HG03280 (cell line): Measurements from ENCODE around the gene RBM4B.
"Not testable (repeated sequence)": the region's sequence is repeated elsewhere in the genome, so short reads cannot be mapped to it uniquely, and the experiment has no call there.

Source experiments
- ATAC-seq: cut with Tn5 transposase; IDR thresholded peaks from one replicate; pipeline ENCODE4 v1.9.1; 2021; ENCODE audit warnings: mild to moderate bottlenecking, moderate library complexity; ENCODE audit not compliant: unreplicated experiment

RBM4B gene

DNA sequence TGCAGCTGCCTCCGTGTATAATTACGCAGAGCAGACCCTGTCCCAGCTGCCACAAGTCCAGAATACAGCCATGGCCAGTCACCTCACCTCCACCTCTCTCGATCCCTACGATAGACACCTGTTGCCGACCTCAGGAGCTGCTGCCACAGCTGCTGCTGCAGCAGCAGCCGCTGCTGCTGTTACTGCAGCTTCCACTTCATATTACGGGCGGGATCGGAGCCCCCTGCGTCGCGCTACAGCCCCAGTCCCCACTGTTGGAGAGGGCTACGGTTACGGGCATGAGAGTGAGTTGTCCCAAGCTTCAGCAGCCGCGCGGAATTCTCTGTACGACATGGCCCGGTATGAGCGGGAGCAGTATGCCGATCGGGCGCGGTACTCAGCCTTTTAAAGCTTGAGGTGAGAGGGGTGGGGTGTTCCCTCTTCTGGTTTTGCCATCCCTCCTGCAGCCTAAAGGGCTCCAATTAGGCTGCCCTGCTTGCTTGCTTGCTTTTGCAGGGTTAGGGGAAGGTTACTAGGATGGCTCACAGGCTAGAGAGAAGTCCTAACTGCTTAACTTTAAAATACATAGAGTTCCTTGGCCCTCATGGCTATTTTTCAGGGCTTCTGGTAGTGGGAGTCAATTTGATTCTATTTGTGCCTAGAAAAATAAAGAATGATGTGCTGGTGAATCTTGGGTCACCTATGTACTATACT lies 33.8 kb downstream of the RBM4B start:
- no peak for ATAC-seq

- no peak for ATAC-seq
Measured at GRCh38 chr11:66641834-66642233, 35.9 kb downstream of the RBM4B start.

DNA sequence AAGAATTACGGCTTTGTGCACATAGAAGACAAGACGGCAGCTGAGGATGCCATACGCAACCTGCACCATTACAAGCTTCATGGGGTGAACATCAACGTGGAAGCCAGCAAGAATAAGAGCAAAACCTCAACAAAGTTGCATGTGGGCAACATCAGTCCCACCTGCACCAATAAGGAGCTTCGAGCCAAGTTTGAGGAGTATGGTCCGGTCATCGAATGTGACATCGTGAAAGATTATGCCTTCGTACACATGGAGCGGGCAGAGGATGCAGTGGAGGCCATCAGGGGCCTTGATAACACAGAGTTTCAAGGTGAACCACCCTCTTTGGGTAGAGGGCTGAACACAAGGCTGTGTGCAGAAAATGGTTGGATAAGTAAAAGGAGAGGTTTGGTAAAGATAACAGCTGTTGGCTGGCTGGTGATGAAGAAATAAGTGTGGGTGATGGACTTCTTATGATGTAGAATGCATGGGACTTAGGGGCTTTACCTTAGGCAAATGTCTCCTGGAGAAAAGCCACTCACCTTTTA lies 37.8 kb downstream of the RBM4B start:
- ATAC-seq = not testable (repeated sequence)

- no peak for ATAC-seq
Measured at GRCh38 chr11:66639066-66639813, 38.4 kb downstream of the RBM4B start.

- peak; percentile 94 for ATAC-seq
Measured at GRCh38 chr11:66638177-66639065, 39.3 kb downstream of the RBM4B start, which contains the start of gene RBM4. TSS of gene RBM4 (plus strand) at chr11:66638703. CDS start at chr11:66639712, 1,009 bp downstream.

GRCh38 chr11:66637557-66638176 lies 40.0 kb downstream of the RBM4B start:
- no peak for ATAC-seq

GRCh38 chr11:66636411-66636810 lies 41.3 kb downstream of the RBM4B start:
- ATAC-seq = no peak

GRCh38 chr11:66632952-66633351 lies 44.7 kb downstream of the RBM4B start:
- no peak for ATAC-seq

DNA sequence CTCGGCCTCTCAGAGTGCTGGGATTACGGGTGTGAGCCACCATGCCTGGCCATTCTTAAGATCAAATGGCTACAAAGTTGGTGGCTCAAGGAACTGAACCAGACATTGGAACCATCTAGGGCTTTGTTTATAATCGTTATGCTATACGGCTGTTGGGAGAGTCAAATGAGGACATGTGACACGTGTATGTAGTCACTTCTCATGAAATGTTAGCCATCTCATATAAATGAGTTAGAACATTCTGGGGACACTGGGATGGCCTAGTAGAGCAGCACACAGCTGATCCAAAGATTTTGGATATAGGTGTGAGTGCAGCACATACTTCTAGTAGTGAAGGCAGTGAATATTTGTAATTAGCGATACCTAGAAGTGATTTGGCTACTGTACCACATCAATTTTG lies 45.8 kb downstream of the RBM4B start:
- no peak for ATAC-seq

- ATAC-seq = no peak
Measured at GRCh38 chr11:66629356-66629755, 48.3 kb downstream of the RBM4B start.

DNA sequence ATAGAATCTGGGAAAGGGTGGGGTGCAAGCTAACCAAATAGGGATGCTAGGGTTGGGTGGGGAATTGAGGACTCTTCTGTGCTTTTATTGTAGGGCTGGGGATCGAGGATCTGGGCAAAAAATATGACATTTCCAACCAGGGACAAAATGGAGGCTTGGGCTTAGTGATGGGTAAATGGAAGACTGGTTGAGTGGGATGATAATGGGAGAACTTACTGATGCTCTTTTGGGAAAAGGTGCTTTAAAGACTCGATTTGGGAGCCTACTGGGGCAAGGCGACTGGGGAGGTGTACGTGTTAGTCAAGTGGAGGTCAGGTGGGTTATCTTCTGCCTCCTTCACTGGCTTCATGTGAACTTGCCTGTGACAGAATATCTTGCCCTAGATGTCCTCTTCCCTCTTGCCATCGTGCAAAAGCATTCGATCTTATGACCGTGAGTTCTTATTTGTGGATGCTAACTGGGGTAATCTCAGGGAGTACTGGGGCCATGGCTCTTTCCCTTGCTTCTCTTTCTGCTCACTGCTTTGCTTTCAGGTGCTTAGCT lies 49.6 kb downstream of the RBM4B start:
- ATAC-seq = no peak

DNA sequence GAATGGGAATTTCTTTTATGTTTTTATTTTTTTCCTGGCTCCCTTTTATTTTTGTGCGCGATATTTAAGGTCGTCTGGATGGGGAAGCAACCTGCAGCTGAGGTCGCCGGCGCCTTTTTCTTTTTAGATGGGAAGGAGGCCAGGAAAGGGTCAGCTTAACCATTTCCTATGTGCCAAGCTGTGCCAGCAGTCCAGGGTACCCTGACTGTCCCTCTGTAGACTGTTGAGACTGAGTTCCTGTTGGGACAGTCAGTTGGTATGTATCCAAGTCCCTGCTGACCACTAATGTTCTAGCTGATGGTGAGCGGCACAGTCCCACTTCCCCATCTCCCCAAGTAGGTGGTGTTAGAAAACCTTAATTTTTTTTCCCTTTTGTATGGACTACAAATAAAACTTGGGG lies 50.8 kb downstream of the RBM4B start:
- ATAC-seq = no peak

GRCh38 chr11:66626382-66626781 lies 51.3 kb downstream of the RBM4B start:
- no peak for ATAC-seq

- ATAC-seq = no peak
Measured at GRCh38 chr11:66625752-66626149, 51.9 kb downstream of the RBM4B start.

GRCh38 chr11:66625041-66625751 lies 52.5 kb downstream of the RBM4B start:
- no peak for ATAC-seq

GRCh38 chr11:66624450-66624849 lies 53.2 kb downstream of the RBM4B start:
- ATAC-seq = no peak

- ATAC-seq = no peak
Measured at GRCh38 chr11:66619080-66619554, 58.6 kb downstream of the RBM4B start.

- no peak for ATAC-seq
Measured at GRCh38 chr11:66617155-66617834, 60.4 kb downstream of the RBM4B start.
